Renal pelvis (tissue), 4 donors: Measurements from ENCODE around the gene SEMA7A. TPM values are rescaled to one million over a fixed set of nuclear protein-coding genes. Genes with fewer than 3 reads are reported as not detected.

ENCODE experiments used
- DNase-seq: peaks from one replicate; pipeline ENCODE4 v3.0.0-alpha.2; 2013
- polyA plus RNA-seq, 3 donors: library from polyadenylated mRNA; unstranded; fragments of 120-200 nt; gene quantifications; one replicate each; pipeline ENCODE4 v1.2.1, GENCODE V29; 2013; ENCODE audit not compliant: insufficient read length in 3 of 3

SEMA7A gene
- polyA plus RNA-seq, 3 donors = 5.0 to 8.0 (median 6.8) TPM

GRCh38 chr15:74453925-74454763 lies 20.4 kb upstream of the SEMA7A start:
- no peak for DNase-seq

GRCh38 chr15:74451861-74452835 lies 18.4 kb upstream of the SEMA7A start:
- DNase-seq = no peak

GRCh38 chr15:74451322-74451721 lies 17.6 kb upstream of the SEMA7A start:
- DNase-seq = no peak

DNA sequence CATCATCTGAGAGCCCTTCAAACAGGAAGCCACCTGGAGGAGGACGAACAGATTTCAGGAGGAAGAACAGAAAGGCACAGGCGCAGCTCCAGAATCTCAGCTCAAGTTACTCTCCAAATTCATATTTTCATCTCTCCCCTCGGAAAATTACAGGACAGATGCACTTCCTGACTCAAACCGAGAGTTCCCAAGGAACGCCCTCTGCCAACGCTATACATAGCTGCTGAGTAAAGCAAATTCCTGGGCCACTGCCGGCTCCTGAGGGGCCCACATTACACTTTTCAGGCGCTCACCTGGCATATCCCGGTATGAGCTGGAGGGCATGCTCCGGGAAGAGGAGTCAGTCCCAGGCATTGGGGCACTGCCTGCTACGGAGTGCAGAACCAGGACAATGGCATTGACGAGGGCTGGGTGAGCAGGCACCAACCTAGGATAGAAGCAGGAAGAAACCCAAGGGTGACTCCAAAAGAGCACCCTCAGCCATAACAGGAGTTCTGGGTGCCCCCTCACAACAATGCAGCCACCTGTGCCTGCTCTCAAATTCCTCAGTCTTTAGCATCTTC lies 16.0 kb upstream of the SEMA7A start:
- no peak for DNase-seq

DNA sequence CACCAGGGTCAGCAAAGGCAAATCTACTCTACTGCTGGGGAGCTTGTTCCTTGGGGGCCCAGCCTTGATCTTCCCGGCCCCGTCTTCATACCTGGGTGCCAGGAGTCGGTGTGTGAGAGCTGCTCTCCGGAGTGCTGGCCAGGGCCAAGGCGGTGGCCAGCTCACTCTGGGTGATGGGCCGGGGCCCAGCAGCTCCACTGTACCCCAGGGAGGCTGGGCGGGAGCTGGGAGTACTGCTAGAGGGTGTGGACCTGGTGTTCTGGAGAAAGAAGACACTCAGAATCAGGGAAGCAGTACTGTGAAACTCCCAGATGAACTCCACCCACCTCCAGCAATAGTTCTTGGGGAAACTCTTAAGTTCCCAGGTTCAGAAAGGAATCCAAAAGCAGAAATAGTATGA lies 15.3 kb upstream of the SEMA7A start:
- no peak for DNase-seq

GRCh38 chr15:74445816-74446763 lies 12.3 kb upstream of the SEMA7A start:
- DNase-seq = no peak

- no peak for DNase-seq
These were observed 10.6 kb upstream of the SEMA7A start for GRCh38 chr15:74444106-74445062.

DNA sequence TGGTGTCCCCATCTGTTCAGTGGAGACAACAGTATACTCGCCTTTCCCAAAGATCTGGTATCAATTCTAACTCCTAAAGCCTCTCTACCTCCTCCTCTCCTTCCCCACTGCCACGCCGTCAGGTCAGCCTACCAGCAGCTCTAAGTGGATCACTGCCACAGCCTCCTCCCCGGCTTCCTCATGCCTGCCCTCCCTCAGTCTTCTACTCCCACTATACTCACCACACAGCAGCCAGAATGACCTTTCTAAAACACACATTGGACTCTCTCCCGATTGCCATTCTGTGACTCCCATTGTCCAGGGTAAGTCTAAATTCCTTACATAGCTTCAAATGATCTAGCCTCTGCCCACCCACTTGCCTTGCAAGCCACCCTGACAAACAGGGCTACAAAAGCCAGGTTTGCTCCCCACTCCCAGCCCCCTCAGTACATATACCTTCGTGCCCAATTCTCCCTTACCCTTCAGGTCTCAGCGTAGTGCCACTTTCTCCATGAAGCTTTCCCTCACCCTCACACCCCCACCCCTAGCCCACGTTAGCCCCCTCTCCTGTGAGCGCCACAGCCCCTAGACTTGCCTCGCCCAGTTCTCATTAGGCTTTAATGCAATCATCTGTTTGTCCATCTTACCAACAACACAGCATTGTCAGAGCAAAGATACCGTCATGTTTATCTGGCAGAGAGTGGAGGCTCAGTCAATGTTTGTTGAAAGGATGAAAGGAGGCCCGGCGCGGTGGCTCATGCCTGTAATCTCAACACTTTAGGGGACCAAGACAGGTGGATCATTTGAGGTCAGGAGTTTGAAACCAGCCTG lies 9.5 kb upstream of the SEMA7A start:
- DNase-seq = no peak

GRCh38 chr15:74442604-74443003 lies 8.8 kb upstream of the SEMA7A start:
- DNase-seq = no peak

DNA sequence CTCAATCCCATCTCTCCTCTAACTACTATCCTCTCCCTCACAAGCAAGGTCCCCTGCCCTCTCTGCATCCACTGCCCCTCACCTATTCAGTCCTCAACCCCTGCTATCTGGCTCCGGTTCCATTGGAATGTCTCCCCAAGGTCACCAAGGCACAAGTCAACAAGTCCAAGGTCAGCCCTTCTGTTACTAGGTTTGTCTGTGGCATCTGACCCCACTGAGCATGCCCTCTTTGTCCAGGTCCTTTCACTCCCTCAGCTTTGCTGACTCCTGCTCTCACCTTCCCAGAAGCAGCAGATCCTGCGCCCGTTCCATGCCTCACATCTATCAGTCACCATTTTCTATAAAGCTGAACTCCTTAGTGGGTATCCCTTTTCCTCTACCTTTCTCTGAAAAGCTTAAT lies 8.3 kb upstream of the SEMA7A start:
- no peak for DNase-seq

DNA sequence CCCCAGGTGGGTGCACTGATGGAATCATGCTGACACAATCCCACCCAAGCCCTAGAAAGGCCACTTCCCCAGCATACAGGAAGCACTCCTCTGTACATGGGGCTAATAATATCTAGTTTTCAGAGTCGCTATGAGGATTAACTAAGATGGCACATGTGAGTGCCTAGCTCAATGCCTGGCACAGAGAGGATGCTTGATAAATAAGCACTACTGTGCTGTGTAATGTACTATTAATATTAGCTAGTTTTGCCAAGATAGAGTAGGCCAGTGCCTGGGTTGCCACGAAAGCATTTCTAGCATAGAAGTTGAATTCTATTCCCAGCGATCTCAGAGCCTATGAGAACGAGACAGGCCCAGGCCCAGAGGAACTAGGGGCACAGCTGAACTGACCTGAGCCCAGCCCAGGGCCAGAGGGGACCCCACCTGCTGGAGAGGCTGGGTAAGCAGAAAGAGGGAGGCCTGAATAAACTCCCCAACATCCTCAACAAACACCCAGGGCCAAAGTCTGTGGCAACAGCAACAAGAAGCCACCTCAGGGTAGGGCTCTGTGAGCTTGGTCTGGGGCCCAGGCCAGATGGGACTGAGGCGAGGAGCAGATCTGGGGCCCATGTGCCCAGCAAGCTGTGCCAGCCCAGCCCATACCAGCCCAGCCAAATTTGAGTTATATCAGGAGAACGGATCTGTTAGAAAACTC lies 7.6 kb upstream of the SEMA7A start:
- DNase-seq = no peak

GRCh38 chr15:74438721-74439316 lies 5.1 kb upstream of the SEMA7A start:
- DNase-seq = peak; percentile 67

- no peak for DNase-seq
These were observed 4.4 kb upstream of the SEMA7A start for GRCh38 chr15:74438206-74438605.

- DNase-seq = no peak
These were observed 742 bp upstream of the SEMA7A start for GRCh38 chr15:74434263-74435136.

GRCh38 chr15:74432968-74433591 lies 678 bp downstream of the SEMA7A start:
- DNase-seq = no peak

- DNase-seq = no peak
These were observed 1.3 kb downstream of the SEMA7A start for GRCh38 chr15:74432271-74432967.
